Parathyroid adenoma (tissue), 2 donors: ENCODE measurements around the gene EHD2.

Experiments used
- H2AFZ ChIP-seq: fragments of 300-600 bp; sonication (generic); one replicate; pipeline ENCODE4 v1.7.0; 2017; ENCODE audit warnings: antibody characterized with exemption, mild to moderate bottlenecking
- H3K27ac ChIP-seq: fragments of 300-600 bp; sonication (generic); one replicate; pipeline ENCODE4 v1.7.0; 2017
- H3K27me3 ChIP-seq: fragments of 300-600 bp; sonication (generic); one replicate; pipeline ENCODE4 v1.7.0; 2017; ENCODE audit warnings: low read length; ENCODE audit not compliant: control insufficient read depth, insufficient read depth
- H3K36me3 ChIP-seq: fragments of 300-600 bp; sonication (generic); one replicate; pipeline ENCODE4 v1.7.0; 2017; ENCODE audit warnings: low read length; ENCODE audit not compliant: control insufficient read depth, insufficient read depth
- H3K4me1 ChIP-seq: fragments of 300-600 bp; sonication (generic); one replicate; pipeline ENCODE4 v1.7.0; 2017; ENCODE audit warnings: control low read depth
- H3K4me2 ChIP-seq: fragments of 300-600 bp; sonication (generic); one replicate; pipeline ENCODE4 v1.7.0; 2017; ENCODE audit warnings: low read length
- H3K4me3 ChIP-seq: fragments of 300-600 bp; sonication (generic); one replicate; pipeline ENCODE4 v1.7.0; 2017; ENCODE audit warnings: low read depth, low read length
- H3K79me2 ChIP-seq: fragments of 300-600 bp; sonication (generic); one replicate; pipeline ENCODE4 v1.7.0; 2017; ENCODE audit warnings: control low read depth
- H3K9ac ChIP-seq: fragments of 300-600 bp; sonication (generic); one replicate; pipeline ENCODE4 v1.7.0; 2017; ENCODE audit warnings: mild to moderate bottlenecking
- H3K9me3 ChIP-seq: fragments of 300-600 bp; sonication (generic); one replicate; pipeline ENCODE4 v1.7.0; 2017; ENCODE audit warnings: low read length; ENCODE audit not compliant: control insufficient read depth
- TF ChIP-seq, protein P1 (sequence below): fragments of 300-600 bp; sonication (generic); IDR thresholded peaks from one replicate; pipeline ENCODE4 v1.7.0; 2017; ENCODE audit warnings: antibody characterized with exemption, mild to moderate bottlenecking
- donor health status: primary hyperparathyroidism.

EHD2 gene

DNA sequence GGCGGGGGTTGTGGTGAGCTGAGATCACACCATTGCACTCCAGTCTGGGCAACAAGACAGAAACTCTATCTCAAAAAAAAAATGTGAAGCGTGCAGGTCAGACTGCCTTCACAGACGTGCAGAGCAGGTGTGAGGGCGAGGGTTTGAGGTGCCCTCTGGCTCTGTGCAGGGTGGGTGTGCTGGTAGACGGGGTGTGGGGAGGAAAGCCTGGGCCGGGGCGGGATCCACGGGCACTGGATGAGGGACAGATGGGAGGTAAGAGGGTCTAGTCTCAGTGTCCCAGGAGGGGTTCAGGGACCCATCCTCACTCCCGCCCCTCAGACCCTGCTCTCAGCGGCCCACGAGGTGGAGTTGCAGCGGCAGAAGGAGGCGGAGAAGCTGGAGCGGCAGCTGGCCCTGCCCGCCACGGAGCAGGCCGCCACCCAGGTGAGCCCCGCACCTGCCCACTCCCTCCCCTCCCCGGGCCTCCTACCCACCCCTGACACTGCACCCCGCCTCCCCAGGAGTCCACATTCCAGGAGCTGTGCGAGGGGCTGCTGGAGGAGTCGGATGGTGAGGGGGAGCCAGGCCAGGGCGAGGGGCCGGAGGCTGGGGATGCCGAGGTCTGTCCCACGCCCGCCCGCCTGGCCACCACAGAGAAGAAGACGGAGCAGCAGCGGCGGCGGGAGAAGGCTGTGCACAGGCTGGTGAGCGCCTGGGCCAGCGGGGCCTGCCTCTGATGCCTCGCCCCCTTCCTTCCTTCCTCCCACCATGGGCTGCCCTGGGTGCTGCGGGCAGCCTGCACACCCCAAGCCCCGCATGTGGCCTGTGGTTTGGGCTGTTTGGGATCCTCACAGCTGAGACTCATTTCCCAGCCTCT is 41.2 kb downstream of the EHD2 start:
- H2AFZ ChIP-seq = no peak overlapping the region
- no peak overlapping the region for H3K4me3 ChIP-seq
- H3K79me2 ChIP-seq = peaks cover 2% of the 10 kb centered on the region
- no peak overlapping the region for H3K9ac ChIP-seq
- H3K4me2 ChIP-seq = no peak overlapping the region
- H3K27ac ChIP-seq = no peak overlapping the region
- no peaks in the 10 kb centered on the region for H3K36me3 ChIP-seq
- no peaks in the 10 kb centered on the region for H3K27me3 ChIP-seq
- H3K4me1 ChIP-seq = no peaks in the 10 kb centered on the region
- H3K9me3 ChIP-seq = no peaks in the 10 kb centered on the region
- TF ChIP-seq, protein P1, sequence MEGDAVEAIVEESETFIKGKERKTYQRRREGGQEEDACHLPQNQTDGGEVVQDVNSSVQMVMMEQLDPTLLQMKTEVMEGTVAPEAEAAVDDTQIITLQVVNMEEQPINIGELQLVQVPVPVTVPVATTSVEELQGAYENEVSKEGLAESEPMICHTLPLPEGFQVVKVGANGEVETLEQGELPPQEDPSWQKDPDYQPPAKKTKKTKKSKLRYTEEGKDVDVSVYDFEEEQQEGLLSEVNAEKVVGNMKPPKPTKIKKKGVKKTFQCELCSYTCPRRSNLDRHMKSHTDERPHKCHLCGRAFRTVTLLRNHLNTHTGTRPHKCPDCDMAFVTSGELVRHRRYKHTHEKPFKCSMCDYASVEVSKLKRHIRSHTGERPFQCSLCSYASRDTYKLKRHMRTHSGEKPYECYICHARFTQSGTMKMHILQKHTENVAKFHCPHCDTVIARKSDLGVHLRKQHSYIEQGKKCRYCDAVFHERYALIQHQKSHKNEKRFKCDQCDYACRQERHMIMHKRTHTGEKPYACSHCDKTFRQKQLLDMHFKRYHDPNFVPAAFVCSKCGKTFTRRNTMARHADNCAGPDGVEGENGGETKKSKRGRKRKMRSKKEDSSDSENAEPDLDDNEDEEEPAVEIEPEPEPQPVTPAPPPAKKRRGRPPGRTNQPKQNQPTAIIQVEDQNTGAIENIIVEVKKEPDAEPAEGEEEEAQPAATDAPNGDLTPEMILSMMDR = no peak

DNA sequence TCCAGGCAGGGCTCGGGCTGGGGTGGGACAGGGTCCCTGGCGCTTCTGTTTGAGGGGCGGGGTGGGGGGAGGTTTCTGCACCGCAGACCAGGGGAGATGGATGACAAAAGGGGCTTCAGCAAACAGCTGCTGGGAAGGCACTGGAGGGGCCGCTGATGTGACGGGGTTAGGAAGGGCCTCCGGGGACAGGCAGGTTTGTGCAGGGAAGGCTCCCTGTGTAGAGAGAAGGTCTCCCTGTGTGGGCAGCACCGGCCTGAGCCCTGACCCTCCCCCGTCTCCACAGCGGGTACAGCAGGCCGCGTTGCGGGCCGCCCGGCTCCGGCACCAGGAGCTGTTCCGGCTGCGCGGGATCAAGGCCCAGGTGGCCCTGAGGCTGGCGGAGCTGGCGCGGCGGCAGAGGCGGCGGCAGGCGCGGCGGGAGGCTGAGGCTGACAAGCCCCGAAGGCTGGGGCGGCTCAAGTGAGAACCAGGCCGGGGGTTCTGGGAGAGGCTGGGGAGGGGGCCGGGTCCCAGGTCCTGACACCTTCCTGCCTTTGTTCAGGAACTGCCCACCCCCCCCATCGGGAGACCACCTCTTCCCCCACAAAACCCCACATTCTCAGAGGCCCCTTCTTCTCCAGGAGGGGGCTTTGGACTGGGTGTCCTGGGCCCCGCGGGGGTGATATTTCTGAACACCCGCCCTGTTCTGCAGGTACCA is 42.0 kb downstream of the EHD2 start:
- H3K4me2 ChIP-seq = no peak overlapping the region
- no peak overlapping the region for H3K9ac ChIP-seq
- no peaks in the 10 kb centered on the region for H3K4me1 ChIP-seq
- no peaks in the 10 kb centered on the region for H3K9me3 ChIP-seq
- no peaks in the 10 kb centered on the region for H3K27me3 ChIP-seq
- H3K27ac ChIP-seq = no peak overlapping the region
- no peaks in the 10 kb centered on the region for H3K79me2 ChIP-seq
- H3K4me3 ChIP-seq = no peak overlapping the region
- TF ChIP-seq, protein P1 = no peak
- no peak overlapping the region for H2AFZ ChIP-seq
- H3K36me3 ChIP-seq = no peaks in the 10 kb centered on the region

DNA sequence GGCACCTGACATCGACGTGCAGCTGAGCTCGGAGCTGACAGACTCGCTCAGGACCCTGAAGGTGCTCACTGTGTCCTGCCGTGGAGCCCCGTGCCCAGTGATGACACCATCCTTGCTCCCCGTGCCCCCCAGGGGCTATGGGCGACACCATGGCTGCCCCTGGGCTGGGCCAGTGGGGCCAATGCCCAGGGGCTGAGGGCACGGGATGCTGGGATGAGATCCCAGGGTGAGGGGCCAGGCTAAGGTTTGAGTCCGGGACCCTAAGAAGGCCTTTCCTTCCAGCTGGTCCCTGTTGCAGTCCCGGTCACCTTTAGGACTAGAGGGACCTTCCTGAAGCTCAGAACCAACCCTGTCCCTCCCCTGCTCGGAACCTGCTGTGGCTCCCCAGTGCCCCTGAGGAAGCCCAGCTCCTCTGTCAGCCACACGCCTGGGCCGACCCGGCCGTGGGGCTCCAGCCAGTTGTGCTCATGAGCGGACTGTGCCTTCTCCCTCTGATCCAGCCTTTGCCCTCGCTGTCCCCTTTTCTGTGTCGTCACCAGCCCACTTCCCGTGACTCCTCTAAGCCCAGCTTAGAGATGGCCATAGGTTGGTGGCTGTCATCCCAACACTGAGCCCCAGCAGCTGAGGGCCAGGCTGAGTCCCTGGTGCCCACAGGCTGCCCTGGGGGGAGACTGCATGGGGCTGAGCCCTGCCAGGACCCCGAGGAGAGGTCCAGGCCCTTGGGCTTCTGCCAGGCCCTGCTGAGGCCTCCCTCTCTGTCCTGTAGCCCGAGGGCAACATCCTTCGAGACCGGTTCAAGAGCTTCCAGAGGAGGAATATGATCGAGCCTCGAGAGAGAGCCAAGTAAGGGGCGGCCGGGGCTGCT is 42.8 kb downstream of the EHD2 start:
- Histone ChIP-seq H3K9me3 (no peaks in the 10 kb centered on the region), H3K4me3 (no peak overlapping the region), H3K27ac (no peak overlapping the region), H3K4me2 (no peak overlapping the region), H3K27me3 (no peaks in the 10 kb centered on the region), H3K36me3 (no peaks in the 10 kb centered on the region), H3K79me2 (no peaks in the 10 kb centered on the region), H2AFZ (no peak overlapping the region), H3K9ac (no peak overlapping the region), H3K4me1 (no peaks in the 10 kb centered on the region)
- TF ChIP-seq, protein P1 = no peak

- no peak overlapping the region for H3K4me2 ChIP-seq
- no peaks in the 10 kb centered on the region for H3K9me3 ChIP-seq
- TF ChIP-seq, protein P1 = no peak
- no peaks in the 10 kb centered on the region for H3K79me2 ChIP-seq
- H3K27me3 ChIP-seq = no peaks in the 10 kb centered on the region
- no peak overlapping the region for H3K4me3 ChIP-seq
- H3K4me1 ChIP-seq = no peaks in the 10 kb centered on the region
- H3K9ac ChIP-seq = no peak overlapping the region
- H2AFZ ChIP-seq = no peak overlapping the region
- H3K27ac ChIP-seq = no peak overlapping the region
- H3K36me3 ChIP-seq = no peaks in the 10 kb centered on the region
Measured at GRCh38 chr19:47756627-47756929, 43.4 kb downstream of the EHD2 start.
